Upper lobe of left lung (tissue), 6 donors: ENCODE data around the gene SLC5A1. TPM values are rescaled to one million over a fixed set of nuclear protein-coding genes. Genes with fewer than 3 reads are reported as not detected.
A peak's percentile ranks its signal among the peaks of the same experiment; 100 is the strongest.

Experiments
- ATAC-seq, 2 donors: fragments of 200-7000 bp; cut with Tn5 transposase; one replicate each; pipeline ENCODE4 v1.9.1; 2022; ENCODE audit warnings: mild to moderate bottlenecking in 2 of 2, moderate library complexity in 2 of 2; ENCODE audit not compliant: low FRiP score in 2 of 2
- DNase-seq, 2 donors: peaks; one replicate each; pipeline ENCODE4 v3.0.0-alpha.2; 2019 to 2020
- H3K27ac ChIP-seq, 4 donors: fragments of 200-600 bp; sonication (generic); one replicate each; pipeline ENCODE4 v1.5.1; 2016 to 2019
- H3K27me3 ChIP-seq, 4 donors: fragments of 200-600 bp; sonication (generic); one replicate each; pipeline ENCODE4 v1.5.1; 2017 to 2019
- H3K36me3 ChIP-seq, 4 donors: fragments of 200-600 bp; sonication (generic); one replicate each; pipeline ENCODE4 v1.5.1; 2016 to 2019
- H3K4me1 ChIP-seq, 4 donors: fragments of 200-600 bp; sonication (generic); one replicate each; pipeline ENCODE4 v1.5.1; 2018 to 2019
- H3K4me3 ChIP-seq, 4 donors: fragments of 200-600 bp; sonication (generic); one replicate each; pipeline ENCODE4 v1.5.1; 2017 to 2019; ENCODE audit warnings: mild to moderate bottlenecking in 2 of 4, moderate library complexity in 1 of 4
- H3K9me3 ChIP-seq, 4 donors: fragments of 200-600 bp; sonication (generic); one replicate each; pipeline ENCODE4 v1.5.1; 2018 to 2019
- EP300 ChIP-seq, 4 donors: sonication (generic); formaldehyde crosslinking; IDR thresholded peaks; one replicate each; pipeline ENCODE4 v1.5.1; 2017; ENCODE audit warnings: antibody characterized with exemption in 4 of 4, control low read depth in 2 of 4
- POLR2A ChIP-seq, 4 donors: fragments of 450-650 bp; IDR thresholded peaks; one replicate each; pipeline ENCODE4 v1.5.1; 2016 to 2017; ENCODE audit warnings: antibody characterized with exemption in 4 of 4, mild to moderate bottlenecking in 2 of 4
- POLR2AphosphoS5 ChIP-seq, 2 donors: sonication (generic); formaldehyde crosslinking; IDR thresholded peaks; one replicate each; pipeline ENCODE4 v1.5.1; 2017; ENCODE audit warnings: antibody characterized with exemption in 2 of 2
- WGBS, 2 donors: methylation state at CpG; one replicate each; pipeline ENCODE4 v1.1.5; 2017 to 2018; 5-methylcytosine and 5-hydroxymethylcytosine counted together
- total RNA-seq, 6 donors: library from RNA; depleted of rRNA in 4 of 6; stranded (reverse); fragments of >200 nt in 4 of 6; gene quantifications; one replicate each; pipeline versions ENCODE4 v1.1.0 to v1.2.1, GENCODE V29; 2016 to 2021
- TF ChIP-seq, protein P1 (sequence below), 6 experiments: fragments of 450-650 bp in 4 of 6; fragments of 200-600 bp in 2 of 6; sonication (generic) in 2 of 6; IDR thresholded peaks; one replicate each; pipeline ENCODE4 v1.5.1; 2016 to 2019; ENCODE audit warnings: antibody characterized with exemption in 6 of 6
- donor health status: DM: no; HTN: no; CAD: no; lungs with moderate emphysema.
- donor health status: DM: no; HTN: yes; CAD: no; lungs with severe emphysema.

The SLC5A1 gene
- total RNA-seq, 6 donors from 2014 or later, result 1.1 to 10.0 (median 2.0) TPM; not detected in 1

DNA sequence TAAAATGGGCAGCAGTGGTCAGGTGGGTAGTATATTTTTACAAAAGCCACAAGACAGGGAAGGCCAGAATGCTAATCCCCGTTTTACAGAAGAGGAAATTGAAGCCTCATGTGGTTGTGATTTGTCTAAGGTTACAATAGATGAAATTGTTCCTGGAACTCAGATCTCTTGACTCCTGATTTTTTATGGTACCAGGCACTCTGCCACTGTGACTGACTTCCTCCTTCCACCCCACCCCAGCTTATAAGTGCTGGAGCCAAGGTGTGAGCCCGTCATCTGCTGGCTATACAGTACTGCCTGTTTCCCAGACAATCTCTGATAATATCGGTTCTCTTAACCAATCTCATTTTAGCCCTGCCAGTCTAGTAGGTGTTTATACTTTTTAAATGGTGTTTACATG lies 1.9 kb downstream of the SLC5A1 start:
- Histone ChIP-seq H3K27ac (no peak overlapping the region), H3K4me3 (no peak overlapping the region), H3K9me3 (no peaks in the 10 kb centered on the region), H3K27me3 (no peaks in the 10 kb centered on the region), H3K36me3 (no peaks in the 10 kb centered on the region), H3K4me1 (peaks cover 0 to 5% (median 0%) of the 10 kb centered on the region in 4 donors)
- ATAC-seq (no peak), DNase-seq (no peak)
- 26 to 34% methylated on average over 3 of the region's 3 CpGs for WGBS, 2 donors
- TF ChIP-seq POLR2A (IDR thresholded peaks at IDR 0.05) (no peak), POLR2AphosphoS5 (IDR thresholded peaks at IDR 0.05) (no peak), EP300 (IDR thresholded peaks at IDR 0.05) (no peak)
- TF ChIP-seq, protein P1, sequence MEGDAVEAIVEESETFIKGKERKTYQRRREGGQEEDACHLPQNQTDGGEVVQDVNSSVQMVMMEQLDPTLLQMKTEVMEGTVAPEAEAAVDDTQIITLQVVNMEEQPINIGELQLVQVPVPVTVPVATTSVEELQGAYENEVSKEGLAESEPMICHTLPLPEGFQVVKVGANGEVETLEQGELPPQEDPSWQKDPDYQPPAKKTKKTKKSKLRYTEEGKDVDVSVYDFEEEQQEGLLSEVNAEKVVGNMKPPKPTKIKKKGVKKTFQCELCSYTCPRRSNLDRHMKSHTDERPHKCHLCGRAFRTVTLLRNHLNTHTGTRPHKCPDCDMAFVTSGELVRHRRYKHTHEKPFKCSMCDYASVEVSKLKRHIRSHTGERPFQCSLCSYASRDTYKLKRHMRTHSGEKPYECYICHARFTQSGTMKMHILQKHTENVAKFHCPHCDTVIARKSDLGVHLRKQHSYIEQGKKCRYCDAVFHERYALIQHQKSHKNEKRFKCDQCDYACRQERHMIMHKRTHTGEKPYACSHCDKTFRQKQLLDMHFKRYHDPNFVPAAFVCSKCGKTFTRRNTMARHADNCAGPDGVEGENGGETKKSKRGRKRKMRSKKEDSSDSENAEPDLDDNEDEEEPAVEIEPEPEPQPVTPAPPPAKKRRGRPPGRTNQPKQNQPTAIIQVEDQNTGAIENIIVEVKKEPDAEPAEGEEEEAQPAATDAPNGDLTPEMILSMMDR (IDR thresholded peaks at IDR 0.05), result no peak

DNA sequence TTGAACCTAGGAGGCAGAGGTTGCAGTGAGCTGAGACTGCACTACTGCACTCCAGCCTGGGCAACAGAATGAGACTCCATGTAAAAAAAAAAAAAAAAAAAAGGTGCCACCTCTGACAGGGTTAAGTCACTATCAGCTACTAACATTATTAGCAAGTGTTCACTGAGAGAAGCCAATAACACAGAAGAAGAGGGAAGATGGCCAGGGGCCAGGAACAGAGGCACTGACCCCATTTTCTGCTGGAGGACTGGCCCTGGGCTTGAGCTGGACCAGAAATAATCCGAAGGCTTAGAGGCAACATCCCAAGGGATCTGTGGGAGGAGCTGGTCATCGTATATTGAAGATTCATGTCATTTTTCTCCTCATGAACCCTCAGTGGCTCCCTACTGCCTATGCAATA lies 5.0 kb downstream of the SLC5A1 start:
- ATAC-seq (no peak), DNase-seq (no peak)
- Histone ChIP-seq H3K36me3 (no peaks in the 10 kb centered on the region), H3K27me3 (no peaks in the 10 kb centered on the region), H3K4me1 (peaks cover 0 to 2% (median 0%) of the 10 kb centered on the region in 4 donors), H3K27ac (no peak overlapping the region), H3K4me3 (no peak overlapping the region), H3K9me3 (no peaks in the 10 kb centered on the region)
- TF ChIP-seq POLR2AphosphoS5 (IDR thresholded peaks at IDR 0.05) (no peak), POLR2A (IDR thresholded peaks at IDR 0.05) (no peak)
- WGBS, 2 donors, result 85 to 89% methylated on average over 2 of the region's 2 CpGs

DNA sequence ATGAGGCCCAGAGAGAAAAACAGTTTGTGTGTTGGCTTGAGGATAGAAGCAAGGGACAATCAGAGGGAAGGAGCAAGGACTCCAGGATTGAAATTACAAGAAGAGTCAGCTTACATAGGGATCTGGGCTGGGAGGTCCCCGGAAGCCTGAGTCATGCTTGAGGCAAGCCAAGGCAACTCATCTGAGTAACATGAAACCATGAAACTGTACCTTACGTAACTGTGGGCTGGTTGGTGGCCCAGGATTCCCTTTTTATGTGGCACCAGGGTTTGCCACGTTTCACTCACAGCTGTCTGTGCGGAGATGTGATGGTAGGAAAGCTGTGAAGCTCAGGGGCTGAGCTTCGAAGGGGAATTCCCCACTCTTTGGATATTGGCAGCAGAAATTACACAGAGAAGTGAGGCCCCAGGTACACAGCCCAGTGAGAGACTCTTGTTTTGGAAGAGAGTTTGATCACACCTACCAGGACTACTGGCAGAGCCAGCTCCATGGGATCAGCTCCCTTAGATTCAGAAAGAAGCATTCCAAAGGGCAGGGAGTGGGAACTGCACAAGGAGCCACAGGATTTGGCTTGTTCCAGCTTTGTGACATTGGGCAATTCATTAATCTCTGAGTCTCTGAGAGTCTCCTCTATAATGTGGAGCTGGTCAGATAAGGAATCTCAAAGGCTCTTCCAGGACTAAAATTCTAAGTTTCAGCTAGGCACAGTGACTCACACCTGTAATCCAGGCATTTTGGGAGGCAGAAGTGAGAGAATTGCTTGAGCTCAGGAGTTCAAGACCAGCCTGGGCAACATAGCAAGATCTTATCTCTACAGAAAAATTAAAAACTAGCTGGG lies 7.8 kb downstream of the SLC5A1 start:
- peak; percentile 47 to 89 for ATAC-seq
- no peaks in the 10 kb centered on the region for H3K9me3 ChIP-seq
- TF ChIP-seq EP300 (IDR thresholded peaks at IDR 0.05), result no peak
- TF ChIP-seq POLR2A (IDR thresholded peaks at IDR 0.05), result no peak
- no peak for TF ChIP-seq POLR2AphosphoS5 (IDR thresholded peaks at IDR 0.05)
- TF ChIP-seq, protein P1 (IDR thresholded peaks at IDR 0.05), result no peak
- H3K27ac ChIP-seq, result no peak overlapping the region
- 57 to 67% methylated on average over 5 of the region's 5 CpGs for WGBS, 2 donors
- no peak overlapping the region for H3K4me3 ChIP-seq
- no peaks in the 10 kb centered on the region for H3K4me1 ChIP-seq
- no peaks in the 10 kb centered on the region for H3K36me3 ChIP-seq
- peak in 1 of 2 donors; percentile 50 for DNase-seq
- no peaks in the 10 kb centered on the region for H3K27me3 ChIP-seq

DNA sequence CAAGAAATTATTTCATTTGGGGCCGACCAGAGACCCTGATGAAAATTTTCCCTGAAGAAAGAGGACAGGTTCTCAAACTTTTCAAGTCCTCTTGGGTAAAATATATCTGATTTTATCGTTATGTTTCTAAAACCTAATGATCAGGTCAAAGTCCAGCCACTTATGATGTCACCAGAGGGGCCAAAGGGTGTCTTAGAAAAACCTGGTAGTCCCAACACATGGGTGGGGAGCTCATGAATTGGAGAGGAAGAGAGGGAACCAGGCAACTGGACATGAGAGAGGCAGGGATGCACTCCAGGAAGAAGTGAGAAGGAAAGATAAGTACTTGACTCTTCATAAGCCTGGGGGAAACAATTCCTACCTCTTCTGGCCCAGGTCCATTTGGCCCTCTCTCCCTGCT lies 9.2 kb downstream of the SLC5A1 start:
- Histone ChIP-seq H3K27ac (no peak overlapping the region), H3K9me3 (no peaks in the 10 kb centered on the region), H3K4me1 (no peaks in the 10 kb centered on the region), H3K4me3 (no peak overlapping the region), H3K36me3 (no peaks in the 10 kb centered on the region), H3K27me3 (no peaks in the 10 kb centered on the region)
- 84 to 85% methylated on average over 2 of the region's 2 CpGs for WGBS, 2 donors
- TF ChIP-seq POLR2A (IDR thresholded peaks at IDR 0.05), result no peak
- TF ChIP-seq POLR2AphosphoS5 (IDR thresholded peaks at IDR 0.05), result no peak
- TF ChIP-seq, protein P1 (IDR thresholded peaks at IDR 0.05), result no peak
- TF ChIP-seq EP300 (IDR thresholded peaks at IDR 0.05), result no peak
- no peak for DNase-seq
- ATAC-seq, result no peak

DNA sequence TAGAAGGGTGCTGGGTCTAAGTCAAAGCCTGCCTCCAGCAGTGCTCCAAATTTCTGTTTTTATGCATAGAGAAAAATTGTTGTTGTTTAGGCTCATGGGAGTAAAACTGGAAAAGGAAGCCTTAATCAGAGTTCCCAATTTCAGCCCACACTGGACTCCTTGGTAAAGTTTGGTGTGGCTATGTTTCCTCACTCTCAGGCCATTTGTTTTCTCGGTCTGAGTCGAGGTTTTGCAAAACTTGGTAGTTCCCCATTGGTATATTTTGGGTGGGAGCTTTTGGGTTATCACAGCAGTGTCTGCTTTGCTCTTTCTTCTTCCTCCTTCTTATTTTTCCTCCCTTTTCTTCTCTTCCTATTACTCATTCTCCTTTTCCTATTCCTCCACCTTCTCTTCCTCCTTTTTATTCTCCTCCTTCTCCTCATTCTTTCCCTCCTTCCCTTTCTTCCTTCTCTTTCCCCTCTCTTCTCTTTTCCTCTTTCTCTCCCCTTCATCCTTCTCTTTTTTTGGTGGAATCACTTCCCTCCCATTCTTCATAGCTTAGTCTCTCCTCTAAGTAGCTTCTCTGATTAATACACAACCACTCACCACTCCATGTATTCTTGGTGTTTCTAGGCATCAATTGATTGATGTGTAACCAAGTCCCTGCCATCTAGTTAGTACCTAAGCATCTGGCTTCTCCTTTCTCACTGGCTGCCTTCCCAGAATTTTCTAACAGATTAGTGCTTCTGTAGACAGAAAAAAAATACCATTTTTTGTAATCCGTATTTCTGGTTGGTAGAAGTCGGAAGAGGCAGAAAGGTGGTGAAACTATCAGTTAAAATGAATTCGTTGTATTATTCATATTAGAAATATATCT lies 10.1 kb downstream of the SLC5A1 start:
- no peaks in the 10 kb centered on the region for H3K27me3 ChIP-seq
- no peak overlapping the region for H3K4me3 ChIP-seq
- DNase-seq (no peak), ATAC-seq (no peak)
- no peaks in the 10 kb centered on the region for H3K9me3 ChIP-seq
- TF ChIP-seq, protein P1 (IDR thresholded peaks at IDR 0.05), result no peak
- TF ChIP-seq EP300 (IDR thresholded peaks at IDR 0.05) (no peak), POLR2A (IDR thresholded peaks at IDR 0.05) (no peak), POLR2AphosphoS5 (IDR thresholded peaks at IDR 0.05) (no peak)
- WGBS, 2 donors, result 77 to 86% methylated on average over 5 of the region's 5 CpGs
- H3K36me3 ChIP-seq, result no peaks in the 10 kb centered on the region
- no peaks in the 10 kb centered on the region for H3K4me1 ChIP-seq
- H3K27ac ChIP-seq, result no peak overlapping the region
